HepG2 (cell line): ENCODE measurements around the gene SERPINF2. TPM values are rescaled to one million over a fixed set of nuclear protein-coding genes. Genes with fewer than 3 reads are reported as not detected.

ENCODE experiments used
- ADNP ChIP-seq: sonication (generic); formaldehyde crosslinking; IDR thresholded peaks from 2 replicates; pipeline ENCODE4 v1.4.0; 2020; ENCODE audit warnings: missing genetic modification reagents
- DDIT3 ChIP-seq: sonication (generic); formaldehyde crosslinking; IDR thresholded peaks from 2 replicates; pipeline ENCODE4 v1.4.0; 2020; ENCODE audit warnings: mild to moderate bottlenecking, missing genetic modification reagents
- GATA4 ChIP-seq: sonication (generic); IDR thresholded peaks from 2 replicates; pipeline ENCODE4 v1.6.1; 2016; ENCODE audit warnings: antibody characterized with exemption, low read depth, borderline replicate concordance
- HNF1B ChIP-seq: sonication (generic); formaldehyde crosslinking; IDR thresholded peaks from 2 replicates; pipeline ENCODE4 v1.5.1; 2020; ENCODE audit warnings: mild to moderate bottlenecking, moderate library complexity, missing genetic modification reagents
- HNRNPLL ChIP-seq: fragments of 200-400 bp; formaldehyde crosslinking; IDR thresholded peaks from 2 replicates; pipeline ENCODE4 v1.6.1; 2017; ENCODE audit warnings: mild to moderate bottlenecking, low read depth, low read length; ENCODE audit not compliant: poor library complexity, severe bottlenecking
- KDM4B ChIP-seq: sonication (generic); formaldehyde crosslinking; IDR thresholded peaks from 2 replicates; pipeline ENCODE4 v1.4.0; 2020; ENCODE audit warnings: missing genetic modification reagents
- KLF9 ChIP-seq: IDR thresholded peaks from 2 replicates; pipeline ENCODE4 v1.6.1; 2016; ENCODE audit warnings: low read depth
- PRDM10 ChIP-seq: sonication (generic); formaldehyde crosslinking; IDR thresholded peaks from 2 replicates; pipeline ENCODE4 v1.4.0; 2020; ENCODE audit warnings: low read depth, missing genetic modification reagents
- PRDM4 ChIP-seq: sonication (generic); formaldehyde crosslinking; IDR thresholded peaks from 2 replicates; pipeline ENCODE4 v1.9.0; 2021; ENCODE audit warnings: missing genetic modification reagents, borderline replicate concordance
- SRSF9 ChIP-seq: fragments of 200-400 bp; formaldehyde crosslinking; IDR thresholded peaks from 2 replicates; pipeline ENCODE4 v1.6.1; 2018; ENCODE audit warnings: borderline replicate concordance, mild to moderate bottlenecking, low read depth, low read length; ENCODE audit not compliant: insufficient read depth, poor library complexity, severe bottlenecking
- ZBTB20 ChIP-seq: sonication (generic); formaldehyde crosslinking; IDR thresholded peaks from 2 replicates; pipeline ENCODE4 v1.8.1; 2023; ENCODE audit warnings: missing genetic modification reagents, low read depth, mild to moderate bottlenecking, borderline replicate concordance
- ZNF12 ChIP-seq: sonication (generic); formaldehyde crosslinking; IDR thresholded peaks from 2 replicates; pipeline ENCODE4 v1.5.0; 2020; ENCODE audit warnings: missing genetic modification reagents
- ZNF317 ChIP-seq: sonication (generic); formaldehyde crosslinking; IDR thresholded peaks from 2 replicates; pipeline ENCODE4 v1.5.0; 2020; ENCODE audit warnings: mild to moderate bottlenecking, missing genetic modification reagents
- ZNF350 ChIP-seq: sonication (generic); formaldehyde crosslinking; IDR thresholded peaks from 2 replicates; pipeline ENCODE4 v1.4.0; 2020; ENCODE audit warnings: mild to moderate bottlenecking, low read depth, missing genetic modification reagents, borderline replicate concordance
- ZNF441 ChIP-seq: sonication (generic); formaldehyde crosslinking; IDR thresholded peaks from 2 replicates; pipeline ENCODE4 v1.7.0; 2021; ENCODE audit warnings: missing genetic modification reagents, borderline replicate concordance
- ZNF577 ChIP-seq: sonication (generic); formaldehyde crosslinking; IDR thresholded peaks from 2 replicates; pipeline ENCODE4 v1.4.0; 2020; ENCODE audit warnings: mild to moderate bottlenecking, low read depth, missing genetic modification reagents, borderline replicate concordance
- ZNF891 ChIP-seq: sonication (generic); formaldehyde crosslinking; IDR thresholded peaks from 2 replicates; pipeline ENCODE4 v1.5.0; 2020; ENCODE audit warnings: mild to moderate bottlenecking, missing genetic modification reagents
- polyA plus RNA-seq, 8 experiments: library from polyadenylated mRNA; depleted of rRNA in 3 of 8; stranded (reverse) in 7 of 8; unstranded in 1 of 8; fragments of >200 nt; fragmentation: Illumina TruSeq in 4 of 8; extraction: Trizol in 4 of 8; gene quantifications; 2 replicates each; pipeline versions ENCODE4 v1.2.1 to v1.2.3, GENCODE V29; 2011 to 2016; ENCODE audit warnings: low read depth in 4 of 8, missing spikeins in 1 of 8, mixed read lengths in 1 of 8; ENCODE audit not compliant: insufficient read depth in 1 of 8
- total RNA-seq, 5 experiments: library from RNA; depleted of rRNA; stranded (reverse); fragments of >200 nt; fragmentation: Illumina TruSeq; extraction: Trizol; gene quantifications; 2 replicates each; pipeline ENCODE4 v1.2.3, GENCODE V29; 2016; ENCODE audit warnings: low read depth in 1 of 5
- TF ChIP-seq, protein P1 (sequence below): sonication (generic); formaldehyde crosslinking; IDR thresholded peaks from 2 replicates; pipeline ENCODE4 v1.5.0; 2020; ENCODE audit warnings: missing genetic modification reagents

SERPINF2 gene
- total and polyA plus RNA-seq, 2 of the 13 experiments (the other 11 are each of a cell fraction or from before 2014, with no cell fraction given): 309 to 548 TPM

GRCh38 chr17:1755252-1755826, 12.7 kb downstream of the SERPINF2 start (continued):
- TF ChIP-seq GATA4: no peak
- TF ChIP-seq KLF9: no peak
- TF ChIP-seq HNRNPLL: no peak
- TF ChIP-seq DDIT3 (CRISPR knock-in tag): no peak
- TF ChIP-seq KDM4B: no peak
- no peak for TF ChIP-seq ZNF891 (CRISPR knock-in tag)
- no peak for TF ChIP-seq ZNF317 (CRISPR knock-in tag)
- no peak for TF ChIP-seq ADNP (CRISPR knock-in tag)
- no peak for TF ChIP-seq PRDM4 (CRISPR knock-in tag)
- TF ChIP-seq ZNF12 (CRISPR knock-in tag): no peak
- no peak for TF ChIP-seq ZNF441 (CRISPR knock-in tag)
- no peak for TF ChIP-seq HNF1B (CRISPR knock-in tag)
- TF ChIP-seq, protein P1, sequence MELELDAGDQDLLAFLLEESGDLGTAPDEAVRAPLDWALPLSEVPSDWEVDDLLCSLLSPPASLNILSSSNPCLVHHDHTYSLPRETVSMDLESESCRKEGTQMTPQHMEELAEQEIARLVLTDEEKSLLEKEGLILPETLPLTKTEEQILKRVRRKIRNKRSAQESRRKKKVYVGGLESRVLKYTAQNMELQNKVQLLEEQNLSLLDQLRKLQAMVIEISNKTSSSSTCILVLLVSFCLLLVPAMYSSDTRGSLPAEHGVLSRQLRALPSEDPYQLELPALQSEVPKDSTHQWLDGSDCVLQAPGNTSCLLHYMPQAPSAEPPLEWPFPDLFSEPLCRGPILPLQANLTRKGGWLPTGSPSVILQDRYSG: no peak
- TF ChIP-seq PRDM10 (CRISPR knock-in tag): no peak
- 0 out of 2 replicates have a peak, but pooled peaks have one; percentile 21 for TF ChIP-seq ZBTB20 (CRISPR knock-in tag)
- TF ChIP-seq SRSF9: no peak
- no peak for TF ChIP-seq ZNF350 (CRISPR knock-in tag)
- TF ChIP-seq ZNF577: no peak
